Dermis blood vessel endothelial cell (primary cell): ENCODE data around the gene COLGALT1. TPM values are rescaled to one million over a fixed set of nuclear protein-coding genes. Genes with fewer than 3 reads are reported as not detected.
"Not testable (repeated sequence)": the region's sequence is repeated elsewhere in the genome, so short reads cannot be mapped to it uniquely, and the experiment has no call there.

ENCODE experiments used
- DNase-seq: peaks from one replicate; pipeline ENCODE4 v3.0.0; 2010
- total RNA-seq: library from RNA; depleted of rRNA; stranded (reverse); fragments of >200 nt; gene quantifications from 2 replicates; pipeline ENCODE4 v1.2.3, GENCODE V29; 2014

Gene COLGALT1
- total RNA-seq, 1 donor from 2014 or later, result 106 TPM

DNA sequence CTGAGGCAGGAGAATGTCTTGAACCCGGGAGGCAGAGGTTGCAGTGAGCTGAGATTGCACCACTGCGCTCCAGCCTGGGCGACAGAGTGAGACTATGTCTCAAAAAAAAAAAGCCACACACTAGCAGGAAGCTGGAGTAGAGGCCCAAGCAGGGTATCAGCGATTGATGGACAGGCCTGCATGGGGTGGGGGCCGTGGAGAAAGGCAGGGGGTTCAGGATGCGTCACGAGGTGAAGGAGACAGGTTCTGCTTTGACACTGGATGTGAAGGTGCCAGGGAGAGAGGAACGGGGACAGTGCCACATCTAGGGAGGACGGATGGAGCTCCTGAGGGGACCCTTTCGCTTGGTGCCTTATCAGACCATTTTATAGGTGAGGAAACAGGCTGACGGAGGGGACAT is 7.1 kb downstream of the COLGALT1 start:
- DNase-seq, result no peak

GRCh38 chr19:17564781-17565180 is 9.3 kb downstream of the COLGALT1 start:
- no peak for DNase-seq

GRCh38 chr19:17565611-17566010 is 10.2 kb downstream of the COLGALT1 start:
- DNase-seq, result no peak

GRCh38 chr19:17567940-17568339 is 12.5 kb downstream of the COLGALT1 start:
- DNase-seq, result no peak

DNA sequence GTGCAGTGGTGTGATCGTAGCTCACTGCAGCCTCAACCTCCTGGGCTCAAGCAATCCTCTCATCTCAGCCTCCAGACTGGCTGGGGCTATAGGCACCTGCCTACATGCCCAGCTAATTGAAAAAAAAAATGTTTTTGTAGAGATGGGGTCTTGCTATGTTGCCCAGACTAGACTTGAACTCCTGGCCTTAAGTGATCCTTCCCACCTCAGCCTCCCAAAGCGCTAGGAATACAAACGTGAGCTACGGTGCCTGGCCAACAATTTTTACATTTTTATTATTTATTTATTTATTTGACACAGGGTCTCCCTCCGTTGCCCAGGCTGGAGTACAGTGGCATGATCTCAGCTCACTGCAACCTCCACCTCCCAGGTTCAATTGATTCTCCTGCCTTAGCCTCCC is 14.8 kb downstream of the COLGALT1 start:
- not testable (repeated sequence) for DNase-seq

- DNase-seq, result no peak
Measured at GRCh38 chr19:17570791-17571190, 15.3 kb downstream of the COLGALT1 start.

GRCh38 chr19:17572638-17573037 is 17.2 kb downstream of the COLGALT1 start:
- no peak for DNase-seq

DNA sequence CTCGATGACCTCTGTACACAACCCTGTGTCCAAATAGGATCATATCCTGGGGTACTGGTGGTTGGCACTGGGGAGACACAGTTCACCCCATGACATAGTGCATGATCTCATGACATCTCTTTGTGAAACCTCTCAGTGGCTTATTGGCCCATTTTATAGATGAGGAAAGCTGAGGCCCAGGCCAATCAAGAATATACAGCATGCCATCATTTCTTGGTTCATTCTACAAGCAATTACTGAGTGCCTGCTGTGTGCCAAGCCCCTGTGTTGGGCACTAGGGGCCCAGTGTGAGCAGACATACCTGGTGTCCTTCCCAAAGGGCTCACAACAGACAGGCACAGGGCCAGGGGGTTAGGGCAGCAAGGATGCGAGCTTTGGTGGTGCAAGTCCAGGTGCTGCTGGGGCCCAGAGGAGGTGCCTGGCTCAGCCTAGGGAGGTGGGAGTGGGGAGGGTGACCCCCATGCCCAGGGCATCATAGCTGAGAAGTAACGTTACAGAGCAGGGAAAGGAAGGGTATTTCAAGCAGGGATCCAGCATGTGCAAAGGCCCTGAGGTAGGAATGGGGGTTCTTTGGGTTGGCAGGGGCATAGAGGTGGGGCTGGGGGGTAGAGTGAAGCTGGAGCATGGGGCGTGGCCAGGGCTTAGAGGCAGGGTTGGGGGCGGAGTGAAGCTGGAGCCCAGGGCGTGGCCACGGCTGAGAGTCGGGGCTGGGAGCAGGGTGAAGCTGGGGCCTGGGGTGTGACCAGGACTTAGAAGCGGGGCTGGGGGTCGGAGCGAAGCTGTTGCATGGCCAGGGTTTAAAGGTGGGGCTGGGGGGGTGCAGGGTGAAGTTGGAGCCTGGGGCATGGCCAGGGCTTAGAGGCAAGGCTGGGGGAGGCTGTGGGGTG is 20.7 kb downstream of the COLGALT1 start:
- no peak for DNase-seq

DNA sequence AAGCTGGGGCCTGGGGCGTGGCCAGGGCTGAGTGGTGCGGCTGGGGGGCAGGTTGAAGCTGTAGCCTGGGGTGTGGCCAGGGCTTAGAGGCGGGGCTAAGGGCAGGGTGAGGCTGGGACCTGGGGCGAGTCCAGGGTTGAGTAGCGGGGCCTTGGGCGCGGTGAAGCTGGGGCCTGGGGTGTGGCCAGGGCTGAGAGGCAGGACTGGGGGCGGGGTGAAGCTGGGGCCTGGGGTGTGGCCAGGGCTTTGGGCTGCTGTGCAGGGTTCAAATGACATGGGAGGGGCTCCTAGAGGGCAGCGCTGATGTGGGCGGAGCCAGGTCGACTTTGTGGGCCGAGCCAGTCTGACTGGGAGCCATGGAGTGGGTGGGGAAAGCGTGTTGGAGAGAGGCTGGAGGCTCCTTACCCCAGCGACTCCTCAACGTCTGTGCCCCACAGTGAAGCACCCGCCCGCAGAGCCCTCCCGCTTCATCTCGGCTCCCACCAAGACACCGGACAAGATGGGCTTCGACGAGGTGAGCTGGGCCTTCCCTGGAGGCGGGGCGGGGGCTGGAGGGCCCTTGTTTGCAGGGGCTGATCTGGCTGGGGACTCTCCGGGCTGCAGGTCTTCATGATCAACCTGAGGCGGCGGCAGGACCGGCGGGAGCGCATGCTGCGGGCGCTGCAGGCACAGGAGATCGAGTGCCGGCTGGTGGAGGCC is 21.5 kb downstream of the COLGALT1 start:
- DNase-seq, result no peak

DNA sequence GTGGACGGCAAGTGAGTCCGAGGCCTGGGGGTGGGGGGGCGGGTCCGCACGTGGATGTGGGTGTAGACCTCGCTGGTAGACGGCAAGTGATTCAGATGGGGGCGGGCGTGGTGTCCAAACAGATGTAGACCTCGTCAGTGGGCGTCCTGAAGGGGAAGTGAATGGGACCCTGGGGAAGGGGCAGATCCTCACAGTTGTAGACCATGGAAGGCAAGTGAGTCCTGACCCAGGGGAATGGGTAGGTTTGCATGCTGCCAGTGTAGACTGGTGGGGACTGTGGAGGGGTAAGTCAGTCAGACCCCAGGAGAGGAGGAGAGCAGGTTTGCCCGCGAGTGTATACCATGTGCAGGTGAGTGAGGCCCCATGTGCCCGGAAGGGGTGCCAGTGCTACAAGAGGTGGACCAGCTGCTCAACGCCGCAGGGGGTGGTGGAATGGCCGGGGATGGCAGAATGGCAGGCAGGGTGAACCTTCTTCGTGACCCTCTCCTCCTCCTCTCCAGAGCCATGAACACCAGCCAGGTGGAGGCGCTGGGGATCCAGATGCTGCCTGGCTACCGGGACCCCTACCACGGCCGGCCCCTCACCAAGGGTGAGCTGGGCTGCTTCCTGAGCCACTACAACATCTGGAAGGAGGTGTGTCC is 22.1 kb downstream of the COLGALT1 start:
- DNase-seq, result no peak

GRCh38 chr19:17579661-17580244 is 24.3 kb downstream of the COLGALT1 start:
- peak; percentile 73 for DNase-seq

DNA sequence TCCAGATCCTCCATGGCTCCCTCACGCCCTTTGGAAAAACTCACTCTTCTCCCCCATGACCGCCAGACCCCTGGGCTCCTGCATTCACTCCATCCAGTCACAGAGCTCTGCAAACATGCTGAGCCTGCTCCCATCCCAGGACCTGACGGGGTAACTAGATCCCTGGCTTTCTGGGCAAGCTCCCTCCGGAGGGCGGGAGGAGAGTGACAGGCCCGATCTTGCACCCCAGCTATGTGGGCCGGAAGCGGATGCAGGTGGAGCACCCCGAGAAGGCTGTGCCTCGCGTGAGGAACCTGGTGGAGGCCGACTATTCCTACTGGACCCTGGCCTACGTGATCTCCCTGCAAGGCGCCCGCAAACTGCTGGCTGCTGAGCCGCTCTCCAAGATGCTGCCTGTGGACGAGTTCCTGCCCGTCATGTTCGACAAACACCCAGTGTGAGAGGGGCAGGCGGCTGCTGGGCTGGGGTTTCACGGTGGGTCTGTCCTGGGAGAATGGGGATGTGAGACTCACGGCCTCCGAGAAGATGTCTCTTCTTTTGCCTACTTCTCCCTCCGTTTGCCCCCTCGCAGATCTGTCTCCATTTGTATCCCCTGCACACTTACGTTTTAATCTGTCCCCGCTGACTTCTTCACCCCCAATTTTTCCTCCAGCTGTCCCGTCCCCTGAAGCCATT is 25.2 kb downstream of the COLGALT1 start:
- no peak for DNase-seq

DNA sequence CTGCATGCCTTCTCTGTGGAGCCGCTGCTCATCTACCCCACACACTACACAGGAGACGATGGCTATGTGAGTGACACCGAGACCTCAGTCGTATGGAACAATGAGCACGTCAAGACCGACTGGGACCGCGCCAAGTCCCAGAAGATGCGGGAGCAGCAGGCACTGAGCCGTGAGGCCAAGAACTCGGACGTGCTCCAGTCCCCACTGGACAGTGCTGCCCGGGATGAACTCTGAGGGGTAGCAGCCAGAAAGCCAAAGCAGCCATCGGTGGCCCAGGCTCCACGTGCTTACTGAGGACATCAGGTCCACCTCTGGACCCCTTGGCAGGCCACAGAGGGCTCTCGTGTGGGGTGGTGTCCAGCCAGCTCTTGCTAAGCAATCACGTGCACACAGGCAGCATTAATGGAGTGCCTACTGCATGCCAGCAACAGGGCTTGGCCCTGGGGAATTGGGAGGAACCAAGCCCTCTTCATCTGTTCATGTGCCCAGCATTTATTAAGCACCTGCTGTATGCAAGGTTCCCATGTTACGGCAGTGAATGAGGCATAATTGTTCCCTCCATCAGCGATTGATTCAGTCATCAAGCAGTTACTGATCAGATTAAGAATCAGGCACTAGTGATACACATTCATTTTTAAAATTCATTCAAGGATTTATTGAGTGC is 25.9 kb downstream of the COLGALT1 start:
- DNase-seq, result no peak

- DNase-seq, result no peak
Measured at GRCh38 chr19:17582613-17583012, 27.2 kb downstream of the COLGALT1 start.

DNA sequence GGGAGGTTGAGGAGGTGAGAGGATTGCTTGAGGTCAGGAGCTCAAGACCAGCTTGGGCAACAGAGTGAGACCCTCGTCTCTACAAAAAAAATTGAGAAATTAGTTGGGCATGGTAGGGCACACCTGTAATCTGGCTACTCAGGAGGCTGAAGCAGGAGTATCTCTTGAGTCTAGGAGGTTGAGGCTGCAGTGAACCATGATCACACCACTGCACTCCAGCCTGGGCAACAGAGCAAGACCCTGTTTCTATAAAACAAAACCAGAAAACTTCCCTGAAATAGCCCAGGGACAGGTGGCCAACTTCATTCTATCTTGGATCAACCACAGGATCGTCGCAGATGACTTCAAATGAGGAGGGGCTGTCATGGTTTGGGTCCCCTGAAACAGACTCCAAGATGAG is 28.7 kb downstream of the COLGALT1 start:
- DNase-seq, result no peak

DNA sequence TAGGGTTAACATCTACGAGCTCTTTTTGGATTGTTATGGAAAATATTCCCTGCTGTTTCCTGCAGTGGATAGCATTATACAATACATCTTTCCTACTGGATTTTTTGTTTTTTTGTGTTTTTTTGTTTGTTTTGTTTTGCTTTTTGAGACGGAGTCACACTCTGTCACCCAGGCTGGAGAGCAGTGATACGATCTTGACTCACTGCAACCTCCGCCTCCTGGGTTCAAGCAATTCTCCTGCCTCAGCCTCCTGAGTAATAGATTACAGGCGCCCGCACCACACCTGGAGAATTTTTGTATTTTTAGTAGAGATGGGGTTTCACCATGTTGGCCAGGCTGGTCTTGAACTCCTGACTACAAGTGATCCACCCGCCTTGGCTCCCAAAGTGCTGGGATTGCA is 29.9 kb downstream of the COLGALT1 start:
- DNase-seq, result not testable (repeated sequence)

DNA sequence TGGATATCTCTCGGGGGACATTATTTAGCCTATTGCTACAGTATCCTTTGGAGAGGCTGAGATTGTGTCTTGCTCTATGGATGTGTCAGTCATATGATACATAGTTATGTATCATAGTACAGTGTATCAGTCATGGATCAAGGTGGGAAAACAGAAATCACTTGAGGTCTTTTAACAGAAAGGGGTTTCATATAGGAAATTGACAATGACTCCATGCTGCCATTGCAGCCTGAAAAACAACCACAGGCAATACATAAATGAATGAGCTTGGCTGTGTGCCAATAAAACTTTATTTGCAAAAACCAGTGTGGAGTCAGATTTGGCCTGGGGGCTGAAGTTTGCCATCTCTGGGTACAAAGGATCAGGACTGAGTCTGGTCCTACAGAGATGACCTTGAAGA is 35.4 kb downstream of the COLGALT1 start:
- DNase-seq, result no peak

DNA sequence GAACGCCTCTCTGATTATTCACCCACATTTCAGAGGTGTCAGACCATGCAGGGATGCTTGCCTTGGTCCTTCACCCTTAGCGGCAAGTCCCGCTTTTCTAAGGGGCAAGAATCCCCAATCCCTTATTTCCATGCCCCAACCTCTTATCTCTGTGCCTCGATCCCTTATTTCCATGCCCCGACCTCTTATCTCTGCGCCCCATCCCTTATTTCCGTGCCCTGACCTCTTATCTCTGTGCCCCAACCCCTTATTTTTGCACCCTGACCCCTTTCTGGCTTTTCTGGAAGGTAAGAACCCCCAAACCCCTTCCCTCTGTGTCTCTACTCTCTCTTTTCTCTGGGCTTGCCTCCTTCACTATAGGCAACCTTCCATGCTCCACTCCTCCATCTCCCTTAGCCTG is 38.8 kb downstream of the COLGALT1 start:
- DNase-seq, result not testable (repeated sequence)

GRCh38 chr19:17598063-17598462 is 42.6 kb downstream of the COLGALT1 start:
- not testable (repeated sequence) for DNase-seq

GRCh38 chr19:17598953-17599352 is 43.5 kb downstream of the COLGALT1 start:
- no peak for DNase-seq

DNA sequence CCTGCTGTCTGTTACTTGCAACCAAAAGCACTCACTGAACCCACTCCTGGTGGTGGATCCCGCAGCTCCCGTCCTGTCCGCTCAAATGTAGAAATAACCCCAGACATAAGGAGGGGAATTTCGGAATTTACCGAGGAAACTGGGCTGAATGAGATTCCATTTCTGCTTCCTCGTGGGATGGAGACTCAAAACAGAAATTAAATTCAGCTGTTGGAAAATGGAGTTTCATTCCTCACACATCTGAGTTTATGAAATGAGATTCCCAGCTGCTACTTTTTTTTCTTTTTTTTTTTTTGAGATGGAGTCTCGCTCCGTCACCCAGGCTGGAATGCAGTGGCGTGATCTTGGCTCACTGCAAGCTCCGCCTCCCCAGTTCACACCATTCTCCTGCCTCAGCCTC is 44.3 kb downstream of the COLGALT1 start:
- DNase-seq, result no peak

- no peak for DNase-seq
Measured at GRCh38 chr19:17601683-17602082, 46.2 kb downstream of the COLGALT1 start.
